Left cardiac atrium (tissue), 4 donors: ENCODE measurements around the gene COL20A1. TPM values are rescaled to one million over a fixed set of nuclear protein-coding genes. Genes with fewer than 3 reads are reported as not detected.

Experiments
- ATAC-seq, 2 donors: fragments of 200-7000 bp; cut with Tn5 transposase; one replicate each; pipeline ENCODE4 v1.9.1; 2020; ENCODE audit warnings: mild to moderate bottlenecking in 2 of 2, moderate library complexity in 2 of 2
- DNase-seq: peaks from one replicate; pipeline ENCODE4 v3.0.0-alpha.2; 2020
- intact Hi-C, 2 donors: fragments of 100-400 bp; cut with DNase I; formaldehyde crosslinking; loops; one replicate each; pipeline versions ENCODE4 v1.14.1 to v1.15.1; 2022 to 2023
- total RNA-seq, 2 donors: library from RNA; stranded (reverse); fragmentation: NEBNext Ultra II Directional; extraction: Animal tissue kit (Norgen Biotek cat#: 25700); gene quantifications; one replicate each; pipeline ENCODE4 v1.2.1, GENCODE V29; 2021
- donor health status: DM: no; HTN: yes; CAD: no.
- donor health status: DM: no; HTN: yes; CAD: no; lungs with severe emphysema.
- donor health status: DM: yes; HTN: yes; CAD: no.
- donor health status: Dilated cardiomyopathy.

Gene COL20A1
- total RNA-seq, 2 donors from 2014 or later = not detected

GRCh38 chr20:63287697-63288580, 5.0 kb upstream of the COL20A1 start:
- DNase-seq = peak; percentile 16
- intact Hi-C loops = no loop called here
- ATAC-seq = no peak

GRCh38 chr20:63288581-63289251, 4.3 kb upstream of the COL20A1 start:
- DNase-seq = no peak
- ATAC-seq = no peak
- intact Hi-C loops = no loop called here

DNA sequence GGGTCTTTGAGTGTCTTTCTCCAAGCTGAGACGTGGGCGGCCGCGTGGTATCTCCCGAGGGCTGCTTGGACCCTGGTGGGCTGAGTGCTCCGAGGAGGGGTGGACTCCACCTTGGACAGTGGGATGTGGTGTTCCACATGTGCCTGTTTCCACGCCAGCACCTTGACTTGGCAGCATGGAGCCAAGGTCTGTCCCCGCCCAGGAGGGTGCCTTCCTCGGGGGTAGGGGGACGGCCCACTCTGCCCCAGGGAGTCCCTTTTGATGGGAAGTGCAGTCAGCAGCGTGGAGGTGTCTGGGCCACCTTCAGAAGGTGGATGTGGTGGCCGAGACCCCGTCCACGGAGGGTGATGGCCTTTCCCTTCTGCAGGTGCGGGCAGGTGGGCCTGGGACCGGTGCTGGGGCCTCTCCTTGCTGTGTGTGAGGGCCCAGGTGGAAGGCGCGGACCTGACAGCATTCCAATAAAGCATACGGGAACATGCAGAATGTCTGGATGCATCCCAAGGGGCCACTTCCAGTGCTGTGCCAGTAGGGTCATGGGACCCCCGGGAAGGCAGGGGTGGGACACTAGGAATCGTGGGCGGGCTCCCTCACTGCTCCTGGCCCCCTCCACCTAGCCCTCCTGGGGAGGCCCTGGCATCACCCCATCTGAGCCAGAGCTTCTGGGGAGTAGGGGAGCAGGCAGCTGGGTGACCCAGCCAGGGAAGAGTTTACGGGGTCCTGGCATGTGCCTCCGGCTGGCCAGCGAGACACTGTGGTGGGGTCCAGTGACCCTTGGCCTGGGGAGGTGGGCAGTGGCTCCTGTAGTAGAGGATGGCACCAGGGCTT, 3.5 kb upstream of the COL20A1 start:
- ATAC-seq (no peak), DNase-seq (no peak)
- intact Hi-C loops = no loop called here

GRCh38 chr20:63290136-63290676, 2.8 kb upstream of the COL20A1 start:
- DNase-seq (no peak), ATAC-seq (peak in 1 of 2 donors; percentile 1)
- intact Hi-C loops = no loop called here

- peak; percentile 16 to 20 for ATAC-seq
- no peak for DNase-seq
- intact Hi-C loops = no loop called here
These were observed 2.1 kb upstream of the COL20A1 start for GRCh38 chr20:63290677-63291472.

GRCh38 chr20:63291811-63292210, 1.2 kb upstream of the COL20A1 start:
- intact Hi-C loops = no loop called here
- DNase-seq (no peak), ATAC-seq (no peak)

DNA sequence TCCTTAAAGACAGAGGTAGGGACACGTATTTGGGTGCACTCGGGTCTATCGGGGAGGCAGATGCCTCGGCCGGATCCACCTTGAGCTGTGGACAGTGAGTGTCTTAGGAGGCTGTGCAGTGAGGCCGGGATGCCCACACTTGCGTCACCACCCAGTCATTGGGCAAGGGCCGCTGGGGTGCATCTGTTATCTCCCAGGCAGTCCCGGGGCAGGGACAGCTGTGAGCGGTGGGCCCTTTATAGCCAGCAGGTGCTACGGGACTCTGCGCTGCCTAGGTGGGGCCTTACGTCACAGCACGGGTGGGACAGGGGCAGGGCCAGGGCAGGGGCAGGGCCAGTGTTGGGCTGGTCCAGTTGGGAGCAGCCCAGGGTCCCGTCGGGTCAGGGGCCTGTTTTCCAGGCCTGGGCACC, 689 bp upstream of the COL20A1 start:
- no peak for DNase-seq
- no peak for ATAC-seq
- intact Hi-C loops = no loop called here

DNA sequence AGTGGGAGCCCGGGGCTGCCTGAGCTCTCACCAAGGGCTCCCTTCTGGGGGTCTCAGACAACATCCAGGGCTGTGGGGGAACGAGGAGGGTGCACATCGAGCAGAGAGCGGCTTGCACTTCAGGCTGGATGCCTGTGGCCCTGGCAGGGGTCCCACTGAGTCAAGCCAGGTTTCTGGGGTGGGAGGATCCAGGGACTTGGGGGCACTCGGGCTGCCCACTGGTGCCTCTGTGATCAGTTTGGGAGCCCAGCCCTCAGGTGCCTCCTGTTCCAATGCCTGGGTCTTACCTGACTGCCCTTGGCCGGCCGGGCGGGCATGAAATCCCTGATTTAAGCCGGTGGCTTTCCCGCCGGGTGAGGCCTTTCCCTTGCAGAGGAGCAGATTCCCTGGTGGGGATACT, 470 bp downstream of the COL20A1 start:
- DNase-seq (no peak), ATAC-seq (no peak)
- intact Hi-C loops = no loop called here

GRCh38 chr20:63293871-63294535, 1.0 kb downstream of the COL20A1 start:
- ATAC-seq = no peak
- intact Hi-C loops = no loop called here
- no peak for DNase-seq

- intact Hi-C loops = no loop called here
- ATAC-seq (no peak), DNase-seq (no peak)
These were observed 1.5 kb downstream of the COL20A1 start for GRCh38 chr20:63294536-63294900.

DNA sequence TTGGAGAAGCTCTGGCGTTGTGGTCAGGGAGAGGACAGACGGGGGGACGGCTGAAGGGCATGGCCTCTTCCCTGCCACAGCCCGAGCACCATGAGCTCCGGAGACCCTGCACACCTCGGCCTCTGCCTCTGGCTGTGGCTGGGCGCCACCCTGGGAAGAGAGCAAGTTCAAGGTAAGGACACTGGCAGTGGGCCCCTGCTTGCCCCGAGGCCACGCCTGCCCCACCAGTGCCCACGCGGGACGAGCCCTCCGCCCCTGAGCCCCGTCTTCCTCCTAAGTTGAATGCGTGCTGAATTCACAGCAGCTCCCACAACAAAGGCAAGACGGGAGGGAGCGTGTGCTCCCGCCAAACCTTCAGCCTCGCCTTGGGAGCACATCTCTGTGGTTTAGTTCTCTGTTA, 2.0 kb downstream of the COL20A1 start:
- intact Hi-C loops = no loop called here
- no peak for DNase-seq
- ATAC-seq = no peak

DNA sequence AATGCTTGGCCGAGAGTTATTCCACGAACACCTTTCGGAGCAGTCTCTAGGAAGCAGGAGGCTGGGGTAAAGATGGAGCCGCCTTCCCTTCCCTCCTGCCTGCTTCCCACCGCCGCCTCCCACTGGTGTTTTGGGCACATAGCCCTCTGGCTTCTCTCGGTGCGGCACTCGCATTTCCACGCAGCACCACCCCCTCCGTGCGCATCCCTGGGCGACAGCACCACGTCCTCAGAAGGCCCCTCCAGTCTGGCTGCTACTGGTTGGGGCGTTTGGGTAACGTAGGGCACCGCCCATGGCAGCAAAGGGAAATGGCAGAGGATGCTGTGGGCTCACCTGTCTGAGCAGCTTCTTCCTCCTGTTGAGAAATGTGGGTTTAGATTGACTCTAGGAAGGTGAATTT, 2.4 kb downstream of the COL20A1 start:
- DNase-seq = no peak
- intact Hi-C loops = no loop called here
- ATAC-seq = no peak

DNA sequence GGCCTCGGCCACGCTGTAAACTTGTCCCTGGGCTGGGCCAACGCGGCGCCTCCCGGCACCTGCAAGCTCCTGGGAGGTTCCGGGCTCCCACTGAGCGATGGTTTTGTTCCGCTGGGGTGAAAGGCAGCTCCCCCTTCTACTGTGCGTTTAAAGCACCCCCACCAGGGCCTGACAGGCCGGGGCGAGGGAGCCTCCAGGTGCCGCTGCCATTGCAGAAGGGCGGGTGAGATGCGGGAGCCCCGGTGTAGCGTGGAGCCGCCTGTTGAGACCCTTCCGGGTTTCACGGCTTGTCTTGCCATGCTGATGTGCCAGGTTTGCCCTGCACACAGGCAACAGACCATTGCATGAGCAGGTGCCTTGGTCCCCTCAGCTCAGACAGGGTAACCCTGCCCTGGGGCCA, 2.9 kb downstream of the COL20A1 start:
- DNase-seq (no peak), ATAC-seq (no peak)
- intact Hi-C loops = no loop called here

DNA sequence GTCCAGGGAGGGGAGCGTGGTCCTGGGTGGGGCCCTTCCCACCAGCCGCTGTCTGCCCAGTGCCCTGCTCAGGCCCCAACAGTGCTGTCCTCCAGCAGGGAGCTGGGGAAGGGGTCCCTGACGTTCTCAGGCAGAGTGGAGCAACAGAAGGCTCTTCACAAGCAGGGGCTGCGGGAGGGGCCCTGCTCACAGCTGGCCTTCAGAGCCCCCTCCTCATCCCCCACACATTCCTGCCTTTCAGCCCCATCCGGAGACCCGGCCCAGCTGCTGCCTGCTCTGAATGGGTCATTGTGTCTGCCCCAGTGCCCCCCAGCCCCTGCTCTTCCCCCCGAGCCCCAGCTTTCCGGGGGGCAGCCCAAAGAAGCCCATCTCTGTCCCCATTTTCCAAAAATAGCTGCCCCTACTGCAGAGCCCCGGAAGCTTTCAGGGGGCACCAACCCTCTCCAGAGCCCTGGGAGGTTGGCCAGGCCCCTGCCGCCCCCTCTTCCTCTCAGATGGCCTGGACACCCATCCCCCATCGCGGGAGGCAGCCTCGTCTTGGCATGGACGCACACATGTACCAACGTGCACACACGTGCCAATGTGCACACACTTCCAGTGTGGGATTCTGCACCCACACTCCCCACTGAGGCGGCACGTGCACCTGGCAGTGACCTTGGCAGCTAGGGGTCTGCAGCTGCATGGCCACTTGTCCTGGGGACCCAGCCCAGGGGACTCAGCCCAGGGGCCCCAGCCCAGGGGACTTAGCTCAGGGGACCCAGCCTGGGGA, 3.7 kb downstream of the COL20A1 start:
- DNase-seq (no peak), ATAC-seq (no peak)
- intact Hi-C loops = no loop called here

- DNase-seq (no peak), ATAC-seq (no peak)
- intact Hi-C loops = no loop called here
These were observed 4.4 kb downstream of the COL20A1 start for GRCh38 chr20:63297371-63297781.

GRCh38 chr20:63297796-63298572, 5.0 kb downstream of the COL20A1 start:
- intact Hi-C loops = no loop called here
- no peak for ATAC-seq
- DNase-seq = no peak

DNA sequence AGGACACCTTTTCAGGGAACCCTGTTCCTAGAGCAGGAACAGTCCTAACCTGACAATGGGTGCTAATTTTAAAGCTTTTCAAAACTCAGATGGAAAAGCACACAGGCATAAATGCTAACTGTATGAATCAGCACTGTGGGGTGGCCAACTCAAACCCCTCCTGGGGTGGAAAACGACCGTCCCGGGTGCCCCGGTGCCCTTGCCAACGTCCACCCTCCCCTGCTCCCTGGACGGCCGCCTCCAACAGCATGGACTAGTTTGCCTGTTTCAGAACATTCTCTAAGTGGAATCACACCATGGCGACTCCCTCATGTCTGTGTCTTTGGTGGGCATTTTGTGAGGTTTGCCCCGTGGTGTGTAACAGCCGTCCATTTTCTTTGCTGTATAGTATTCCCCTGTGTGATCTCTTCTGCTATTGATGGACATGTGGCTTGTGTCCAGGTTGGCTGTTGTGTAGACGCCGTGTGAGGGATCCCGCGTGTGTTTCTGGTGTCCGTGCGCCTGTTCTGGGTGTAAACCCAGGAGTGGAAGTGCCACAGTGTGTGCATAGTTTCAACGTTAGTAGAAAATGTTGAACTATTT, 5.8 kb downstream of the COL20A1 start:
- DNase-seq = no peak
- ATAC-seq = no peak
- intact Hi-C loops = no loop called here
